ENCODE measurements around the gene EDN3.

DNA sequence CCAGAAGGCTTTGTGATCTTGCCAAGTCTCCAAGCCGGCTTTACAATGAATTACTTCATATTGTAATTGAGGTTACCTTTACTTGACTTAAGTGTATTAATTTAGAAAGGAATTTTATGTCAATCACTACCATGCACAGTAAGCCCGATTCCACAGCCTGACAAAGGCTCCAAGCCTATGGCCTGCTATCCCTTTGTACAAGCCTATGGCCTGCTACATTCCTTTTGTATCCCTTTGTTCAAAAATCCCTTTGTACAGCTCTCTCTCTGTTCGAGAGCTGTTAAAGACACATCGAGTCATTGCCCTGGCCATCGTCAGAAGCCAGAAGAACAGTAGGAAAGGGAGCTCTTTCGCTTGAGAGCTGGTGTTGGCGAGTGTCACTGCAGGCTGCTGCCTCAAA is 2.7 kb upstream of the EDN3 start:
- TF ChIP-seq POLR2AphosphoS5 (IDR thresholded peaks at IDR 0.05; ENCODE audit: low read depth, low read length) = no peak
- TF ChIP-seq, protein P1, sequence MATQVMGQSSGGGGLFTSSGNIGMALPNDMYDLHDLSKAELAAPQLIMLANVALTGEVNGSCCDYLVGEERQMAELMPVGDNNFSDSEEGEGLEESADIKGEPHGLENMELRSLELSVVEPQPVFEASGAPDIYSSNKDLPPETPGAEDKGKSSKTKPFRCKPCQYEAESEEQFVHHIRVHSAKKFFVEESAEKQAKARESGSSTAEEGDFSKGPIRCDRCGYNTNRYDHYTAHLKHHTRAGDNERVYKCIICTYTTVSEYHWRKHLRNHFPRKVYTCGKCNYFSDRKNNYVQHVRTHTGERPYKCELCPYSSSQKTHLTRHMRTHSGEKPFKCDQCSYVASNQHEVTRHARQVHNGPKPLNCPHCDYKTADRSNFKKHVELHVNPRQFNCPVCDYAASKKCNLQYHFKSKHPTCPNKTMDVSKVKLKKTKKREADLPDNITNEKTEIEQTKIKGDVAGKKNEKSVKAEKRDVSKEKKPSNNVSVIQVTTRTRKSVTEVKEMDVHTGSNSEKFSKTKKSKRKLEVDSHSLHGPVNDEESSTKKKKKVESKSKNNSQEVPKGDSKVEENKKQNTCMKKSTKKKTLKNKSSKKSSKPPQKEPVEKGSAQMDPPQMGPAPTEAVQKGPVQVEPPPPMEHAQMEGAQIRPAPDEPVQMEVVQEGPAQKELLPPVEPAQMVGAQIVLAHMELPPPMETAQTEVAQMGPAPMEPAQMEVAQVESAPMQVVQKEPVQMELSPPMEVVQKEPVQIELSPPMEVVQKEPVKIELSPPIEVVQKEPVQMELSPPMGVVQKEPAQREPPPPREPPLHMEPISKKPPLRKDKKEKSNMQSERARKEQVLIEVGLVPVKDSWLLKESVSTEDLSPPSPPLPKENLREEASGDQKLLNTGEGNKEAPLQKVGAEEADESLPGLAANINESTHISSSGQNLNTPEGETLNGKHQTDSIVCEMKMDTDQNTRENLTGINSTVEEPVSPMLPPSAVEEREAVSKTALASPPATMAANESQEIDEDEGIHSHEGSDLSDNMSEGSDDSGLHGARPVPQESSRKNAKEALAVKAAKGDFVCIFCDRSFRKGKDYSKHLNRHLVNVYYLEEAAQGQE (IDR thresholded peaks at IDR 0.05; ENCODE audit: insufficient read depth in 1 of 2, low read depth in 2 of 2, low read length in 2 of 2) = no peak
- no peak for TF ChIP-seq FOXP2 (optimal IDR thresholded peaks at IDR 0.05; ENCODE audit: borderline replicate concordance, extremely low read depth, extremely low read length, insufficient read depth)
- no peak for TF ChIP-seq TAF1 (IDR thresholded peaks at IDR 0.05; ENCODE audit: borderline replicate concordance, insufficient read depth, low read length)
- TF ChIP-seq SIN3A (IDR thresholded peaks at IDR 0.05; ENCODE audit: borderline replicate concordance, insufficient read depth, low read length) = no peak
